Measurements from ENCODE around the gene GBGT1. TPM values are rescaled to one million over a fixed set of nuclear protein-coding genes. Genes with fewer than 3 reads are reported as not detected.
"Not testable (repeated sequence)": the region's sequence is repeated elsewhere in the genome, so short reads cannot be mapped to it uniquely, and the experiment has no call there.

Gene GBGT1
- total RNA-seq, 1 donor from 2014 or later = 13.4 TPM

DNA sequence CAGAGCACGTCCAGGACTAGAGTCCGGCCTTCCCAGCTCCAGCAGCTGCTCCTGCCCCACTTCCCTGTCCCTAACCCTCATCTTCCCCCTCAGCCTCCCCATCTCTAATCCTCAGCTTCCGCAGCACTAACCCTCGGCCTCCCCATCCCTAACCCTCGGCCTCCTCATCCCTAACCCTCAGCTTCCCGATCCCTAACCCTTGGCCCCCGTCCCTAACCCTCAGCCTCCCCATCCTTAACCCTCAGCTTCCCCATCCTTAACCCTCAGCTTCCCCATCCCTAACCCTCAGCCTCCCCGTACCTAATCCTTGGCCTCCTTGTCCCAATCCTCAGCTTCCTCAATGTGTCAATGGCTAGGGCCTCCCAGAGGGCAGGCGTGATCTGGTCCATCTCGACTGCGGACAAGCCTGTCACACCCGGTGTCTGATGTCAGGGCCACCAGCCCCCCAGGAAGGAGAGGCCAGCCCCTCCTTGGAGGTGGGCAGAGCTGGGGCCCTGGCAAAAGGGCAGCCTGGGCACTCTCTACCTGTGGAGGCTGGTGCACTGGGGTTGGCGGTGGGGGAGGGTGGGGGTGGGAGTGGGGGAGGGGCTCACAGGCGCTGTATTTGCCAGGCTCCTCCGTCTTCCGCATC is 43.9 kb upstream of the GBGT1 start:
- peak in 1 of 2 donors; percentile 30 for DNase-seq (ENCODE audit: low spot score in 2 of 2)
- TF ChIP-seq, protein P1, sequence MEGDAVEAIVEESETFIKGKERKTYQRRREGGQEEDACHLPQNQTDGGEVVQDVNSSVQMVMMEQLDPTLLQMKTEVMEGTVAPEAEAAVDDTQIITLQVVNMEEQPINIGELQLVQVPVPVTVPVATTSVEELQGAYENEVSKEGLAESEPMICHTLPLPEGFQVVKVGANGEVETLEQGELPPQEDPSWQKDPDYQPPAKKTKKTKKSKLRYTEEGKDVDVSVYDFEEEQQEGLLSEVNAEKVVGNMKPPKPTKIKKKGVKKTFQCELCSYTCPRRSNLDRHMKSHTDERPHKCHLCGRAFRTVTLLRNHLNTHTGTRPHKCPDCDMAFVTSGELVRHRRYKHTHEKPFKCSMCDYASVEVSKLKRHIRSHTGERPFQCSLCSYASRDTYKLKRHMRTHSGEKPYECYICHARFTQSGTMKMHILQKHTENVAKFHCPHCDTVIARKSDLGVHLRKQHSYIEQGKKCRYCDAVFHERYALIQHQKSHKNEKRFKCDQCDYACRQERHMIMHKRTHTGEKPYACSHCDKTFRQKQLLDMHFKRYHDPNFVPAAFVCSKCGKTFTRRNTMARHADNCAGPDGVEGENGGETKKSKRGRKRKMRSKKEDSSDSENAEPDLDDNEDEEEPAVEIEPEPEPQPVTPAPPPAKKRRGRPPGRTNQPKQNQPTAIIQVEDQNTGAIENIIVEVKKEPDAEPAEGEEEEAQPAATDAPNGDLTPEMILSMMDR (IDR thresholded peaks at IDR 0.05) = no peak
- no peaks in the 10 kb centered on the region for H3K27me3 ChIP-seq

DNA sequence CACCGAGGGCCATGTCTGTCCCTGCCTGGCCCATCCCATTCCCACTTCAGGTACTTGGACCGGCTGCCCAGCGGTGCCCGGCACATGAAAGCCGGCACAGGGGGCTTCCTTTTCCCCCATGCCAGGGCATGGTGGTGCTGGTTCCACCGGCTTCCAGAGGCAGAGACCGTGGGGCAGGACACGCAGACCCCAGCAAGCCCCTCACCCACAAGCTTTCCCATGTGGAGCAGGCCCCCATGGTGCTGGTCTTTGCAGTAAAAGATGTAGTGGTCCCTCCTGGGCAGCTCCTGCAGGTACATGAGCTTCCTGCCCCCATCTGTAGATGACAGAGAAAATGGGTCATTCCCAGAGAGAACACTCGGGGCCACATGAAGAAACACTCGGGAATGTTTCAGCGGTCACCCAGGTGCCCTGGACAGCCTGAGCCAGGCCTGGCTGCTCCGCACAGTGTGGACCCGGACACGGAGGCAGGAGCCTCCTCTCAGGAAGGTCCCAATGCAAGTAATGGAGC is 43.4 kb upstream of the GBGT1 start:
- Histone ChIP-seq H3K9me3 (no peaks in the 10 kb centered on the region), H3K27ac (no peak overlapping the region), H3K4me3 (no peak overlapping the region), H3K27me3 (no peaks in the 10 kb centered on the region), H3K36me3 (no peaks in the 10 kb centered on the region), H3K4me1 (no peaks in the 10 kb centered on the region)
- peak in 1 of 2 donors; percentile 58 for DNase-seq (ENCODE audit: low spot score in 2 of 2)
- TF ChIP-seq, protein P1 (IDR thresholded peaks at IDR 0.05) = no peak
- intact Hi-C loops (cut with DNase I) = no loop called here

More for the DNA sequence above, 43.9 kb upstream of the GBGT1 start:
- no peaks in the 10 kb centered on the region for H3K9me3 ChIP-seq
- H3K4me3 ChIP-seq = no peak overlapping the region
- H3K36me3 ChIP-seq = no peaks in the 10 kb centered on the region
- no peaks in the 10 kb centered on the region for H3K4me1 ChIP-seq
- no peak overlapping the region for H3K27ac ChIP-seq
- intact Hi-C loops (cut with DNase I) = no loop called here

DNA sequence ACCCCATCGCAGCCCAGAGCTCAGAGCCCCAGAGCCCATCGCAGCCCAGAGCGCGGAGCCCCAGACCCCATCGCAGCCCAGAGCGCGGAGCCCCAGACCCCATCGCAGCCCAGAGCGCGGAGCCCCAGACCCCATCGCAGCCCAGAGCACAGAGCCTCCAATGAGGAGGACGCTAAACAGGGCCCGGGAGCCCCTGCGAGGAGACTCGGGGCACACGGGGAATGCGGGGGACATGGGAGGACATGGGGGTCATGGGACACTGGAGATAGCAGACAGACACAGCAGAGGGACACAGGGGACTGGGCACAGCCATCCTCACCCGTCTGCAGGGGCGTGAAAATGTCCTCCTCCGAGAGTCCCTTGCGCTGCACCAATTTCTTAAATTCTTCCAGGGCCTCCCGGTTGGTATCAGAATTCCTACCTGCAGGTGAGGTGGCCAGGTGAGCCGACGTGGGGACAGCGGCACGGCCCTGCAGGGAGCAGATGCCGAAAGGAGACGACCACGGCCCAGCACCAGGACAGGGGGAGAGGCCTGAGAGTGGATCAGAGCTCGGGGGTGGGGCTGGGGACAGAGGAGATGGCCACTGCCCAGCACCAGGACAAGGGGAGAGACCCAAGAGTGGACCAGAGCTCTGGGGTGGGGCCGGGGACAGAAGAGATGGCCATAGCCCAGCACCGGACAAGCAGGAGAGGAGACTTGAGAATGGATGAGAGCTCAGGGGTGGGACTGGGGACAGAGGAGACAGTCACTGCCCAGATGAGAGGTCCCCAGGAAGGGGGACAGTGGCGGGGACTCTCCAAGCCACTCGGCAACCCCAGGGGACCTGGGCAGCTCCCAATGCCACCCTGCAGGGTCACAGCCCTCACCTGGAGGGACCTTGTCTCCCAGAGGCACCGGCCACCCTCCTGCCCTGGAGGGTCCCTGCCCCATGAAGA is 42.5 kb upstream of the GBGT1 start:
- no peak overlapping the region for H3K27ac ChIP-seq
- TF ChIP-seq, protein P1 (IDR thresholded peaks at IDR 0.05) = no peak
- H3K4me3 ChIP-seq = no peak overlapping the region
- H3K9me3 ChIP-seq = no peaks in the 10 kb centered on the region
- intact Hi-C loops (cut with DNase I) = no loop called here
- no peaks in the 10 kb centered on the region for H3K4me1 ChIP-seq
- H3K27me3 ChIP-seq = no peaks in the 10 kb centered on the region
- no peaks in the 10 kb centered on the region for H3K36me3 ChIP-seq
- peak in 1 of 2 donors; percentile 34 for DNase-seq (ENCODE audit: low spot score in 2 of 2)

DNA sequence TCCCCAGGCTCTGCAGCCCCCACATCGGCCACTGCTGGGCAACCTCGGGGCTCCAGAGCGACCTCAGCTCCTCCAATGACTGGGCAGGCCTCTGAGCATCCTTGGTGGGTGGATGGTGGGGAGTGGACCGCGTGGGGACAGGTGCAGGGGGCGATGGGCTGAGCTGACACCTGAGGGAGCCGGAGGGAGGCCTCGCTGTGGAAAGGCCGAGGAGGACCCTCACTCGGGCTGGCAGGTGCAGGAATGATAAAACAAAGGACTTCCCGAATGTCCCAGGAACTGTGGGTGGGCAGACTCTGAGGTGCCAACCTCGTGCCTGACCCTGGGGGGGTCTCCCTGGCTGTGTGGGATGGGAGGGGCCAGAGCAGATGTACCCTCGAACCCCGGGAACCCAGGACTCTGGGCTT is 41.8 kb upstream of the GBGT1 start:
- H3K4me1 ChIP-seq; H3K4me3 ChIP-seq; H3K27me3 ChIP-seq; H3K9me3 ChIP-seq; DNase-seq (ENCODE audit: low spot score in 2 of 2); H3K36me3 ChIP-seq; intact Hi-C loops (cut with DNase I); H3K27ac ChIP-seq: not testable (repeated sequence)

DNA sequence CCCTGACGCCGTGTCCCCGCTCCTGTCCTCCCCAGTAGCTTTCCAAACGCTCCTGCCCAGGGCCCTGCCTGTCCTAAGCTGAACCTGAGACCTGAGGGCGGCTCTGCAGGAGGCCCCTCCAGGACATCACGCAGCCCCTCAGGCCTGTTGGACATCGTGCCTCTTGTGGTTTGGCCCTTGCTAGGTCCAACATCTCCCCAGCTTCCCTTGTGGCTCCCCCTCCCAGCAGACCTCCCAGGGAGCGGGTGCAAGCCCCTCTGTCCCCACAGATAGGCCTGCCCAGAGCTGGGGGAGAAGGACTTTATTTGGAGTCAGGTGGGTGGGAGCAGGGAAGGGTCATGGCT is 41.3 kb upstream of the GBGT1 start:
- no peaks in the 10 kb centered on the region for H3K36me3 ChIP-seq
- intact Hi-C loops (cut with DNase I) = no loop called here
- H3K27ac ChIP-seq = no peak overlapping the region
- TF ChIP-seq, protein P1 (IDR thresholded peaks at IDR 0.05) = no peak
- no peaks in the 10 kb centered on the region for H3K27me3 ChIP-seq
- no peaks in the 10 kb centered on the region for H3K4me1 ChIP-seq
- no peaks in the 10 kb centered on the region for H3K9me3 ChIP-seq
- no peak overlapping the region for H3K4me3 ChIP-seq
- no peak for DNase-seq (ENCODE audit: low spot score in 2 of 2)

Data from ascending aorta (tissue), 2 donors.